IMR-90 (cell line): ENCODE data around the gene NTSR2. TPM values are rescaled to one million over a fixed set of nuclear protein-coding genes. Genes with fewer than 3 reads are reported as not detected.

Experiments
- ATAC-seq: fragments of 200-7000 bp; cut with Tn5 transposase; 2 replicates; pipeline ENCODE4 v1.9.1; 2020; ENCODE audit warnings: low read depth, mild to moderate bottlenecking, moderate library complexity
- BruUV-seq: library from RNA; stranded (reverse); fragments of 400-500 nt; replicated peaks from 2 replicates; lab custom pipeline; 2021; lab: Mats Ljungman, UMichigan
- CTCF ChIA-PET: fragments of 300-600 bp; formaldehyde crosslinking; extraction: SDS; loops from one replicate; lab custom pipeline; 2021; ENCODE audit warnings: antibody characterized with exemption; lab: Yijun Ruan, JAX
- POLR2A ChIA-PET: fragments of 300-600 bp; sonication (Branson Sonifier 250); formaldehyde crosslinking; loops from one replicate; lab custom pipeline; 2022; ENCODE audit warnings: antibody characterized with exemption; ENCODE audit not compliant: unreplicated experiment; lab: Charles Lee
- DNase-seq: peaks from one replicate; pipeline ENCODE4 v3.0.0; 2013
- H2AFZ ChIP-seq: replicated peaks from 2 replicates; pipeline ENCODE3; 2013; ENCODE audit warnings: low read length, mild to moderate bottlenecking; ENCODE audit not compliant: poor library complexity
- H2AK5ac ChIP-seq: 2 replicates; pipeline ENCODE4 v1.6.1; 2013; ENCODE audit warnings: low read depth, low read length, inconsistent platforms
- H2AK9ac ChIP-seq: replicated peaks from 2 replicates; pipeline ENCODE3; 2013; ENCODE audit warnings: mild to moderate bottlenecking, low read depth, low read length, moderate library complexity; ENCODE audit not compliant: poor library complexity
- H2BK120ac ChIP-seq: 2 replicates; pipeline ENCODE4 v1.6.1; 2013; ENCODE audit warnings: low read depth, low read length, inconsistent platforms
- H2BK15ac ChIP-seq: 3 replicates; pipeline ENCODE4 v1.6.1; 2013; ENCODE audit warnings: low read depth, low read length, inconsistent platforms
- H2BK20ac ChIP-seq: 2 replicates; pipeline ENCODE4 v1.6.1; 2013; ENCODE audit warnings: low read depth, mild to moderate bottlenecking, inconsistent platforms, low read length, moderate library complexity
- H2BK5ac ChIP-seq: 2 replicates; pipeline ENCODE4 v1.6.1; 2013; ENCODE audit warnings: mild to moderate bottlenecking, low read depth, low read length, inconsistent platforms; ENCODE audit not compliant: poor library complexity, severe bottlenecking
- H3K14ac ChIP-seq: replicated peaks from 2 replicates; pipeline ENCODE4 v1.6.1; 2013; ENCODE audit warnings: low read depth, low read length, inconsistent platforms
- H3K18ac ChIP-seq: 2 replicates; pipeline ENCODE4 v1.6.1; 2013; ENCODE audit warnings: low read depth, low read length, control low read depth
- H3K23ac ChIP-seq: 2 replicates; pipeline ENCODE4 v1.6.1; 2013; ENCODE audit warnings: low read depth, low read length, inconsistent platforms
- H3K27ac ChIP-seq: 2 replicates; pipeline ENCODE4 v1.5.1; 2013; ENCODE audit warnings: mild to moderate bottlenecking, control low read depth, low read length; ENCODE audit not compliant: insufficient read depth
- H3K27me3 ChIP-seq: 2 replicates; pipeline ENCODE4 v1.6.1; 2013; ENCODE audit warnings: low read length; ENCODE audit not compliant: control insufficient read depth, insufficient read depth
- H3K36me3 ChIP-seq: 2 replicates; pipeline ENCODE4 v1.6.1; 2013; ENCODE audit warnings: low read length, mixed read lengths; ENCODE audit not compliant: control insufficient read depth, insufficient read depth
- H3K4ac ChIP-seq: 2 replicates; pipeline ENCODE4 v1.6.1; 2013; ENCODE audit warnings: low read depth, low read length, inconsistent platforms
- H3K4me1 ChIP-seq: 2 replicates; pipeline ENCODE4 v1.6.1; 2013; ENCODE audit warnings: low read length, mixed read lengths; ENCODE audit not compliant: control insufficient read depth, insufficient read depth
- H3K4me2 ChIP-seq: 2 replicates; pipeline ENCODE4 v1.6.1; 2013; ENCODE audit warnings: low read depth, mild to moderate bottlenecking, control low read depth, low read length, moderate library complexity
- H3K4me3 ChIP-seq: 2 replicates; pipeline ENCODE4 v1.5.1; 2013; ENCODE audit warnings: low read depth, mild to moderate bottlenecking, control low read depth, low read length, moderate library complexity; ENCODE audit not compliant: insufficient read depth
- H3K56ac ChIP-seq: 2 replicates; pipeline ENCODE4 v1.6.1; 2013; ENCODE audit warnings: low read length, inconsistent platforms; ENCODE audit not compliant: insufficient read depth; ENCODE audit errors: extremely low read depth
- H3K79me1 ChIP-seq, 2 experiments: 2 replicates each; pipeline ENCODE4 v1.6.1; 2013; ENCODE audit warnings: low read length in 2 of 2, inconsistent platforms in 1 of 2, low read depth in 1 of 2
- H3K9ac ChIP-seq: 2 replicates; pipeline ENCODE4 v1.6.1; 2013; ENCODE audit warnings: low read depth, low read length, control low read depth
- H3K9me1 ChIP-seq: 2 replicates; pipeline ENCODE4 v1.6.1; 2013; ENCODE audit warnings: low read length, inconsistent platforms; ENCODE audit not compliant: insufficient read depth
- H3K9me3 ChIP-seq: 2 replicates; pipeline ENCODE4 v1.6.1; 2013; ENCODE audit warnings: low read length; ENCODE audit not compliant: control insufficient read depth, insufficient read depth
- H4K20me1 ChIP-seq: 2 replicates; pipeline ENCODE4 v1.6.1; 2013; ENCODE audit warnings: low read length, inconsistent platforms; ENCODE audit not compliant: insufficient read depth
- H4K5ac ChIP-seq: 2 replicates; pipeline ENCODE4 v1.6.1; 2013; ENCODE audit warnings: mild to moderate bottlenecking, low read depth, low read length, control low read depth
- H4K8ac ChIP-seq, 2 experiments: 2 replicates each; pipeline ENCODE4 v1.6.1; 2013; ENCODE audit warnings: low read depth in 2 of 2, low read length in 2 of 2, control low read depth in 1 of 2, inconsistent platforms in 1 of 2
- H4K91ac ChIP-seq: 2 replicates; pipeline ENCODE4 v1.6.1; 2013; ENCODE audit warnings: low read depth, low read length, inconsistent platforms; ENCODE audit not compliant: insufficient read depth
- BHLHE40 ChIP-seq: fragments of 150-350 bp; IDR thresholded peaks from 2 replicates; pipeline ENCODE4 v1.6.1; 2016; ENCODE audit warnings: mild to moderate bottlenecking, low read depth, low read length
- CEBPB ChIP-seq: IDR thresholded peaks from 2 replicates; pipeline ENCODE4 v1.6.1; 2012; ENCODE audit warnings: low read depth, low read length, improper control_type of control experiment
- MAZ ChIP-seq: IDR thresholded peaks from 2 replicates; pipeline ENCODE4 v1.6.1; 2012; ENCODE audit warnings: low read depth, mild to moderate bottlenecking, low read length, improper control_type of control experiment, moderate library complexity, borderline replicate concordance
- MXI1 ChIP-seq: IDR thresholded peaks from 2 replicates; pipeline ENCODE4 v1.6.1; 2012; ENCODE audit warnings: low read depth, mild to moderate bottlenecking, low read length, moderate library complexity, borderline replicate concordance
- NFE2L2 ChIP-seq: fragments of 150-350 bp; IDR thresholded peaks from 2 replicates; pipeline ENCODE4 v1.6.1; 2016; ENCODE audit warnings: low read depth, mild to moderate bottlenecking, low read length
- POLR2A ChIP-seq: IDR thresholded peaks from 2 replicates; pipeline ENCODE4 v1.6.1; 2012; ENCODE audit warnings: mild to moderate bottlenecking, low read depth, low read length
- RFX5 ChIP-seq: IDR thresholded peaks from 2 replicates; pipeline ENCODE4 v1.8.0; 2012; ENCODE audit warnings: low read depth, mild to moderate bottlenecking, low read length, moderate library complexity
- SMC3 ChIP-seq: fragments of 150-350 bp; IDR thresholded peaks from 2 replicates; pipeline ENCODE4 v1.6.1; 2016; ENCODE audit warnings: low read depth, mild to moderate bottlenecking, antibody characterized with exemption, low read length, moderate library complexity
- WGBS, 2 experiments: methylation state at CpG; one replicate each; pipeline versions ENCODE4 v1.1.5 to v1.1.7; 2013; ENCODE audit warnings: missing lambda C conversion rate in 2 of 2; ENCODE audit not compliant: insufficient read length in 1 of 2; ENCODE audit errors: extremely low coverage in 2 of 2; 5-methylcytosine and 5-hydroxymethylcytosine counted together
- dilution Hi-C: fragments of 300-500 bp; cut with HindIII; formaldehyde crosslinking; loops from one replicate; pipeline ENCODE4 v1.14.3; 2018; ENCODE audit warnings: low sequenced_read_pairs; ENCODE audit not compliant: unreplicated experiment
- in situ Hi-C: fragments of 300-500 bp; cut with MboI; formaldehyde crosslinking; loops from 3 replicates; pipeline ENCODE4 v1.14.3; 2019; ENCODE audit warnings: low sequenced_read_pairs, inconsistent platforms, mixed read lengths
- intact Hi-C: fragments of 100-400 bp; cut with micrococcal nuclease; formaldehyde crosslinking; loops from 2 replicates; pipeline ENCODE4 v1.10.0; 2022
- polyA plus RNA-seq, 3 experiments: library from polyadenylated mRNA; depleted of rRNA; stranded (reverse); fragments of >200 nt; gene quantifications; 2 replicates each; pipeline ENCODE4 v1.2.3, GENCODE V29; 2012; ENCODE audit warnings: low replicate concordance in 1 of 3
- total RNA-seq: library from RNA; depleted of rRNA; stranded (reverse); fragments of >200 nt; gene quantifications from 2 replicates; pipeline ENCODE4 v1.2.3, GENCODE V29; 2012
- TF ChIP-seq, protein P1 (sequence below): fragments of 150-350 bp; IDR thresholded peaks from 2 replicates; pipeline ENCODE4 v1.6.1; 2017; ENCODE audit warnings: mild to moderate bottlenecking, antibody characterized with exemption, low read length, low read depth
- TF ChIP-seq, protein P2 (sequence below): conservative IDR thresholded peaks from 2 replicates; pipeline ENCODE4 v1.5.1; 2012; ENCODE audit warnings: mild to moderate bottlenecking, low read depth, low read length, improper control_type of control experiment
- TF ChIP-seq, protein P3 (sequence below): fragments of 150-350 bp; IDR thresholded peaks from 2 replicates; pipeline ENCODE4 v1.6.1; 2016; ENCODE audit warnings: low read depth, mild to moderate bottlenecking, low read length, moderate library complexity, borderline replicate concordance

The NTSR2 gene
- total and polyA plus RNA-seq, 2 of the 4 experiments (the other 2 are of a cell fraction) = not detected

DNA sequence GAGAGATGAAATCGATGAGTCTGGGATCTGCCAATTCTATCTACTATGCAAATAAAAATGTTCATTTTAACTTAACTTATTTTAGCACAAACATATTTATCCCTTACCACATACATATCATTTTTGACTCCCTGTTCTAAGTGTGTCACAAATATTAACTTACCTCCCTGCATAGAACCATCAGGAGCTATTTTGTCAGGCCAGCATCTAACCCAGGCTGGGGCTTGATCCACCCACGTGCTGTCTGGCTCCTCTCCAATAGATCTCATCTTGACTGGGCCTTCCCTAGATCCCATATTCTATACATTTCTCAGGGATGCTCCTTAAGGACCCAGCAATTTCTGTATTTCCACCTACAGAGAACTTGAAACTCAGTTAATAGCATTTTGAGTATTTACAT lies 20.9 kb downstream of the NTSR2 start:
- no peak overlapping the region for H2AK5ac ChIP-seq
- WGBS, 2 experiments = 13% methylated on average over 1 of the region's 2 CpGs; no CpG with 5 or more reads in 1 of the 2 experiments
- no peaks in the 10 kb centered on the region for H3K36me3 ChIP-seq
- no peak overlapping the region for H3K9ac ChIP-seq
- in situ Hi-C loops (no loop called here), intact Hi-C loops (no loop called here), dilution Hi-C loops (no loop called here)
- H3K79me1 ChIP-seq = no peaks in the 10 kb centered on the region
- no peak for DNase-seq
- no peak overlapping the region for H4K5ac ChIP-seq
- H4K91ac ChIP-seq = no peak overlapping the region
- peaks cover 50% of the 10 kb centered on the region for H3K27me3 ChIP-seq
- no peak overlapping the region for H3K4ac ChIP-seq
- H3K14ac ChIP-seq = no peak overlapping the region
- H2AFZ ChIP-seq = no peak overlapping the region
- BruUV-seq = no TSS peak
- no peak overlapping the region for H3K23ac ChIP-seq
- H4K8ac ChIP-seq = no peak overlapping the region
- TF ChIP-seq SMC3 (no peak), RFX5 (no peak), NFE2L2 (no peak), BHLHE40 (no peak), MAZ (no peak), POLR2A (no peak), CEBPB (no peak), MXI1 (no peak)
- TF ChIP-seq, protein P1, sequence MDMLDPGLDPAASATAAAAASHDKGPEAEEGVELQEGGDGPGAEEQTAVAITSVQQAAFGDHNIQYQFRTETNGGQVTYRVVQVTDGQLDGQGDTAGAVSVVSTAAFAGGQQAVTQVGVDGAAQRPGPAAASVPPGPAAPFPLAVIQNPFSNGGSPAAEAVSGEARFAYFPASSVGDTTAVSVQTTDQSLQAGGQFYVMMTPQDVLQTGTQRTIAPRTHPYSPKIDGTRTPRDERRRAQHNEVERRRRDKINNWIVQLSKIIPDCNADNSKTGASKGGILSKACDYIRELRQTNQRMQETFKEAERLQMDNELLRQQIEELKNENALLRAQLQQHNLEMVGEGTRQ = no peak
- TF ChIP-seq, protein P2, sequence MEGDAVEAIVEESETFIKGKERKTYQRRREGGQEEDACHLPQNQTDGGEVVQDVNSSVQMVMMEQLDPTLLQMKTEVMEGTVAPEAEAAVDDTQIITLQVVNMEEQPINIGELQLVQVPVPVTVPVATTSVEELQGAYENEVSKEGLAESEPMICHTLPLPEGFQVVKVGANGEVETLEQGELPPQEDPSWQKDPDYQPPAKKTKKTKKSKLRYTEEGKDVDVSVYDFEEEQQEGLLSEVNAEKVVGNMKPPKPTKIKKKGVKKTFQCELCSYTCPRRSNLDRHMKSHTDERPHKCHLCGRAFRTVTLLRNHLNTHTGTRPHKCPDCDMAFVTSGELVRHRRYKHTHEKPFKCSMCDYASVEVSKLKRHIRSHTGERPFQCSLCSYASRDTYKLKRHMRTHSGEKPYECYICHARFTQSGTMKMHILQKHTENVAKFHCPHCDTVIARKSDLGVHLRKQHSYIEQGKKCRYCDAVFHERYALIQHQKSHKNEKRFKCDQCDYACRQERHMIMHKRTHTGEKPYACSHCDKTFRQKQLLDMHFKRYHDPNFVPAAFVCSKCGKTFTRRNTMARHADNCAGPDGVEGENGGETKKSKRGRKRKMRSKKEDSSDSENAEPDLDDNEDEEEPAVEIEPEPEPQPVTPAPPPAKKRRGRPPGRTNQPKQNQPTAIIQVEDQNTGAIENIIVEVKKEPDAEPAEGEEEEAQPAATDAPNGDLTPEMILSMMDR = no peak
- TF ChIP-seq, protein P3, sequence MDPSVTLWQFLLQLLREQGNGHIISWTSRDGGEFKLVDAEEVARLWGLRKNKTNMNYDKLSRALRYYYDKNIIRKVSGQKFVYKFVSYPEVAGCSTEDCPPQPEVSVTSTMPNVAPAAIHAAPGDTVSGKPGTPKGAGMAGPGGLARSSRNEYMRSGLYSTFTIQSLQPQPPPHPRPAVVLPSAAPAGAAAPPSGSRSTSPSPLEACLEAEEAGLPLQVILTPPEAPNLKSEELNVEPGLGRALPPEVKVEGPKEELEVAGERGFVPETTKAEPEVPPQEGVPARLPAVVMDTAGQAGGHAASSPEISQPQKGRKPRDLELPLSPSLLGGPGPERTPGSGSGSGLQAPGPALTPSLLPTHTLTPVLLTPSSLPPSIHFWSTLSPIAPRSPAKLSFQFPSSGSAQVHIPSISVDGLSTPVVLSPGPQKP = no peak
- no peak overlapping the region for H3K18ac ChIP-seq
- ChIA-PET CTCF (no interaction called here), POLR2A (no interaction called here)
- no peak overlapping the region for H2BK120ac ChIP-seq
- H3K4me1 ChIP-seq = no peaks in the 10 kb centered on the region
- H2AK9ac ChIP-seq = no peak overlapping the region
- ATAC-seq = no peak
- no peak overlapping the region for H2BK15ac ChIP-seq
- no peak overlapping the region for H3K56ac ChIP-seq
- no peak overlapping the region for H3K27ac ChIP-seq
- H2BK5ac ChIP-seq = no peak overlapping the region
- H2BK20ac ChIP-seq = no peak overlapping the region
- H3K9me1 ChIP-seq = no peaks in the 10 kb centered on the region
- H3K9me3 ChIP-seq = peaks cover 2% of the 10 kb centered on the region; the same call in 1 of the 2 replicates
- no peak overlapping the region for H3K4me3 ChIP-seq
- no peaks in the 10 kb centered on the region for H4K20me1 ChIP-seq
- no peak overlapping the region for H3K4me2 ChIP-seq
